ENCODE data around the gene SYT9. TPM values are rescaled to one million over a fixed set of nuclear protein-coding genes. Genes with fewer than 3 reads are reported as not detected.

SYT9 gene
- total and polyA plus RNA-seq, 2 donors (not counting 3 experiments of a cell fraction or from before 2014, with no cell fraction given), result 0.23 TPM; not detected in 1

GRCh38 chr11:7385532-7385931, 133.8 kb downstream of the SYT9 start:
- BruUV-seq (replicated peaks), result no TSS peak
- TF ChIP-seq POLR2AphosphoS5 (IDR thresholded peaks at IDR 0.05; ENCODE audit: insufficient read depth, low read depth, low read length) (no peak), POLR2A (IDR thresholded peaks at IDR 0.05; ENCODE audit: low read depth, low read length) (no peak), FOS (IDR thresholded peaks at IDR 0.05; ENCODE audit: borderline replicate concordance, insufficient read depth, low read length) (no peak), MYC (IDR thresholded peaks at IDR 0.05; ENCODE audit: low read depth, low read length) (no peak), CTCF (IDR thresholded peaks at IDR 0.05; ENCODE audit: extremely low read depth in 1 of 2, insufficient read depth in 1 of 2, low read depth in 1 of 2, low read length in 2 of 2) (no peak), JUN (IDR thresholded peaks at IDR 0.05; ENCODE audit: borderline replicate concordance, insufficient read depth, insufficient read length, low read depth) (no peak), EZH2 (IDR thresholded peaks at IDR 0.05; ENCODE audit: borderline replicate concordance, low read depth, low read length, severe bottlenecking) (no peak), MAX (IDR thresholded peaks at IDR 0.05; ENCODE audit: insufficient read depth, insufficient read length) (no peak), GATA2 (IDR thresholded peaks at IDR 0.05; ENCODE audit: insufficient read depth, insufficient read length, low read depth, low read length) (no peak)
- Histone ChIP-seq H3K27ac (ENCODE audit: insufficient read depth, low read depth, low read length) (no peak overlapping the region), H3K27me3 (ENCODE audit: control insufficient read depth in 2 of 2, insufficient read depth in 2 of 2, low read length in 2 of 2) (no peaks in the 10 kb centered on the region), H3K4me3 (replicated peaks in 1 of 3; ENCODE audit: insufficient read depth in 1 of 3, low read depth in 1 of 3, low read length in 3 of 3) (no peak overlapping the region), H3K4me1 (ENCODE audit: control insufficient read depth, extremely low read depth, insufficient read depth, low read length) (no peaks in the 10 kb centered on the region), H3K79me2 (ENCODE audit: control insufficient read depth, insufficient read depth, low read length) (no peaks in the 10 kb centered on the region), H2AFZ (ENCODE audit: low read depth, low read length) (no peak overlapping the region), H4K20me1 (replicated peaks; ENCODE audit: control insufficient read depth, extremely low read depth, insufficient read depth, low read length) (no peaks in the 10 kb centered on the region), H3K9me1 (replicated peaks; ENCODE audit: control insufficient read depth, extremely low read depth, insufficient read depth, low read length) (no peaks in the 10 kb centered on the region), H3K9me3 (replicated peaks; ENCODE audit: control insufficient read depth, insufficient read depth, low read length) (no peaks in the 10 kb centered on the region), H3K9ac (replicated peaks; ENCODE audit: extremely low read depth, insufficient read depth, low read length) (no peak overlapping the region), H3K36me3 (ENCODE audit: control insufficient read depth in 2 of 2, extremely low read depth in 1 of 2, insufficient read depth in 2 of 2, low read length in 2 of 2) (no peaks in the 10 kb centered on the region), H3K4me2 (ENCODE audit: insufficient read depth, low read length) (no peak overlapping the region)
- intact Hi-C loops (cut with micrococcal nuclease) (no loop called here), dilution Hi-C loops (cut with MboI; ENCODE audit: extremely low pct_ligation_motif_present, low sequenced_read_pairs) (no loop called here)
- CTCF ChIA-PET, result no interaction called here
- no peak for DNase-seq (ENCODE audit: low read depth, low spot score)
- FAIRE-seq, result no peak
- POLR2A ChIA-PET, result no interaction called here

All from endothelial cell of umbilical vein (primary cell).